ENCODE results near the gene DEPDC1B.
"Not testable (repeated sequence)": the region's sequence is repeated elsewhere in the genome, so short reads cannot be mapped to it uniquely, and the experiment has no call there.

Gene DEPDC1B

DNA sequence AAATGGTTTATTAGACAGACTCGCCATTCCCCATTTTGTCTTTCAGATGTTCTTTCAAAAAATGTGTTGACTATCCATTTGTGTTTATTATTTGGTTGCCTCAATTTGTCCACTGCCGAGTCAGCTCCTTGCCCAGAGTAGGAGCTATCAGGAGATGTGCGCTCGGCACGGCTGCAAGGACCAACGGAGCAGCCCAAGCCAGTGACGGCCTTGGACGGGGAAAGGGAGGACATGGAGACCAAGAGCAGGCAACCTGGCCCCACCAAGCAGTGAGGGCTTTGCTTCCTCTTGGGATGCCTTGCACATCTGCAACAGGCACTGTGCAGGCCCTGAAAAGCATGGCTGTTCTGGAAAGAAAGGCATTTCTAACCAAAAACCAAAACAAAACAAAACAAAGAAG lies 69.8 kb downstream of the DEPDC1B start (continued):
- TF ChIP-seq, protein P1, sequence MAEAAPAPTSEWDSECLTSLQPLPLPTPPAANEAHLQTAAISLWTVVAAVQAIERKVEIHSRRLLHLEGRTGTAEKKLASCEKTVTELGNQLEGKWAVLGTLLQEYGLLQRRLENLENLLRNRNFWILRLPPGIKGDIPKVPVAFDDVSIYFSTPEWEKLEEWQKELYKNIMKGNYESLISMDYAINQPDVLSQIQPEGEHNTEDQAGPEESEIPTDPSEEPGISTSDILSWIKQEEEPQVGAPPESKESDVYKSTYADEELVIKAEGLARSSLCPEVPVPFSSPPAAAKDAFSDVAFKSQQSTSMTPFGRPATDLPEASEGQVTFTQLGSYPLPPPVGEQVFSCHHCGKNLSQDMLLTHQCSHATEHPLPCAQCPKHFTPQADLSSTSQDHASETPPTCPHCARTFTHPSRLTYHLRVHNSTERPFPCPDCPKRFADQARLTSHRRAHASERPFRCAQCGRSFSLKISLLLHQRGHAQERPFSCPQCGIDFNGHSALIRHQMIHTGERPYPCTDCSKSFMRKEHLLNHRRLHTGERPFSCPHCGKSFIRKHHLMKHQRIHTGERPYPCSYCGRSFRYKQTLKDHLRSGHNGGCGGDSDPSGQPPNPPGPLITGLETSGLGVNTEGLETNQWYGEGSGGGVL (tag by site-specific recombination; IDR thresholded peaks at IDR 0.05), result no peak
- no peak for TF ChIP-seq ZNF302 (tag by site-specific recombination; IDR thresholded peaks at IDR 0.05; ENCODE audit: low read depth)

DNA sequence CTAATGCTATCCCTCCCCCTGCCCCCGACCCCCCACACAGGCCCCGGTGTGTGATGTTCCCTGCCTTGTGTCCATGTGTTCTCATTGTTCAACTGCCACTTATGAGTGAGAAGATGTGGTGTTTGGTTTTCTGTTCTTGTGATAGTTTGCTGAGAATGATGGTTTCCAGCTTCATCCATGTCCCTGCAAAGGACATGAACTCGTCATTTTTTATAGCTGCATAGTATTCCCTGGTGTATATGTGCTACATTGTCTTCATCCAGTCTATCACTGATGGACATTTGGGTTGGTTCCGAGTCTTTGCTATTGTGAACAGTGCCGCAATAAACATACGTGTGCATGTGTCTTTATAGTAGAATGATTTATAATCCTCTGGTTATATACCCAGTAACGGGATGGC lies 75.1 kb downstream of the DEPDC1B start:
- H3K27ac ChIP-seq (ENCODE audit: extremely low read depth, low read depth, low read length); POLR2A ChIA-PET; H3K4me3 ChIP-seq (ENCODE audit: low read depth, low read length); H3K4me1 ChIP-seq (ENCODE audit: control insufficient read depth, insufficient read depth, low read length); CTCF ChIA-PET; H3K9me3 ChIP-seq (ENCODE audit: control insufficient read depth, insufficient read depth, low read depth, low read length): not testable (repeated sequence)
- peak; percentile 61; the same call in 1 of the 2 replicates for TF ChIP-seq ZNF146 (tag by site-specific recombination; IDR thresholded peaks at IDR 0.05)
- H3K36me3 ChIP-seq (ENCODE audit: control insufficient read depth in 2 of 2, insufficient read depth in 1 of 2, low read length in 2 of 2), result peaks cover 5 to 10% of the 10 kb centered on the region in 2 experiments; a peak in 2 of 3 replicates

DNA sequence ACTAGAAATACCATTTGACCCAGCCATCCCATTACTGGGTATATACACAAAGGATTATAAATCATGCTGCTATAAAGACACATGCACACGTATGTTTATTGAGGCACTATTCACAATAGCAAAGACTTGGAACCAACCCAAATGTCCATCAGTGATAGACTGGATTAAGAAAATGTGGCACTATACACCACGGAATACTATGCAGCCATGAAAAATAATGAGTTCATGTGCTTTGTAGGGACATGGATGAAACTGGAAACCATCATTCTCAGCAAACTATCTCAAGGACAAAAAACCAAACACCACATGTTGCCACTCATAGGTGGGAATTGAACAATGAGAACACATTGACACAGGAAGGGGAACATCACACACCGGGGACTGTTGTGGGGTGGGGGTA lies 79.2 kb downstream of the DEPDC1B start:
- H3K4me1 ChIP-seq (ENCODE audit: control insufficient read depth, insufficient read depth, low read length); POLR2A ChIA-PET; H3K36me3 ChIP-seq (ENCODE audit: control insufficient read depth in 2 of 2, insufficient read depth in 1 of 2, low read length in 2 of 2); CTCF ChIA-PET; H3K9me3 ChIP-seq (ENCODE audit: control insufficient read depth, insufficient read depth, low read depth, low read length); H3K27ac ChIP-seq (ENCODE audit: extremely low read depth, low read depth, low read length); H3K4me3 ChIP-seq (ENCODE audit: low read depth, low read length): not testable (repeated sequence)
- peak; percentile 87 for TF ChIP-seq ZNF146 (tag by site-specific recombination; IDR thresholded peaks at IDR 0.05)

DNA sequence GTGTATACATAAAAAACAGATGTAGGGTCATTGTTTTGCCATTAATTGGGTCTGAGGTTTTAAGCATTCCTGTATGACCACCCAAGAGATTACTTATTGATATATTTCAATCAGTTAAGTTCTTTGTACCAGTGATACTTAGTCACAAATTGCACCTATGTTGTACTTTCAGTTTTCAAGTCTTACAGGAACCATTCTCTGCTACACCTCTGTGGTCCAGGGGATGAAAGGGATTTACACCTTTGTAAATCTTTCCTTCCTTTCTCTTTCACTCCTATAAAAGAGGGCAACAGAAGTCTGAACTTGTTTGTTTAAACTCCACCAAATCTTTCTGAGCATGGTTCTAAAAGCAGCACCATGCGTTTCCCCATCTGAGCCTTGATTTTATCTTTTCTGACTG lies 86.1 kb downstream of the DEPDC1B start:
- no peak for TF ChIP-seq ZNF623 (tag by site-specific recombination; IDR thresholded peaks at IDR 0.05)
- TF ChIP-seq ZNF530 (tag by site-specific recombination; IDR thresholded peaks at IDR 0.05; ENCODE audit: low read depth), result no peak
- TF ChIP-seq ZNF792 (tag by site-specific recombination; IDR thresholded peaks at IDR 0.05), result no peak
- TF ChIP-seq MYNN (tag by site-specific recombination; IDR thresholded peaks at IDR 0.05; ENCODE audit: borderline replicate concordance), result no peak
- TF ChIP-seq, protein P2, sequence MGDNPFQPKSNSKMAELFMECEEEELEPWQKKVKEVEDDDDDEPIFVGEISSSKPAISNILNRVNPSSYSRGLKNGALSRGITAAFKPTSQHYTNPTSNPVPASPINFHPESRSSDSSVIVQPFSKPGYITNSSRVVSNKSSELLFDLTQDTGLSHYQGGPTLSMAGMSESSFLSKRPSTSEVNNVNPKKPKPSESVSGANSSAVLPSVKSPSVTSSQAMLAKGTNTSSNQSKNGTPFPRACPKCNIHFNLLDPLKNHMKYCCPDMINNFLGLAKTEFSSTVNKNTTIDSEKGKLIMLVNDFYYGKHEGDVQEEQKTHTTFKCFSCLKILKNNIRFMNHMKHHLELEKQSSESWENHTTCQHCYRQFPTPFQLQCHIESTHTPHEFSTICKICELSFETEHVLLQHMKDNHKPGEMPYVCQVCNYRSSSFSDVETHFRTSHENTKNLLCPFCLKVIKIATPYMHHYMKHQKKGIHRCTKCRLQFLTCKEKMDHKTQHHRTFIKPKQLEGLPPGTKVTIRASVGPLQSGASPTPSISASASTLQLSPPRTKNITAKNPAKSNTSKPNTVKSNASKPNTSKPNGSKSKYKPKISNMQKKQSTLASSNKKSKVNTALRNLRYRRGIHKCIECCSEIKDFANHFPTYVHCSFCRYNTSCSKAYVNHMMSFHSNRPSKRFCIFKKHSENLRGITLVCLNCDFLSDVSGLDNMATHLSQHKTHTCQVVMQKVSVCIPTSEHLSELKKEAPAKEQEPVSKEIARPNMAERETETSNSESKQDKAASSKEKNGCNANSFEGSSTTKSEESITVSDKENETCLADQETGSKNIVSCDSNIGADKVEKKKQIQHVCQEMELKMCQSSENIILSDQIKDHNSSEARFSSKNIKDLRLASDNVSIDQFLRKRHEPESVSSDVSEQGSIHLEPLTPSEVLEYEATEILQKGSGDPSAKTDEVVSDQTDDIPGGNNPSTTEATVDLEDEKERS (tag by site-specific recombination; IDR thresholded peaks at IDR 0.05), result no peak
- no peak for TF ChIP-seq ZNF561 (tag by site-specific recombination; IDR thresholded peaks at IDR 0.05; ENCODE audit: borderline replicate concordance)
- no peak for TF ChIP-seq ZNF214 (tag by site-specific recombination; IDR thresholded peaks at IDR 0.05; ENCODE audit: borderline replicate concordance)
- TF ChIP-seq, protein P3, sequence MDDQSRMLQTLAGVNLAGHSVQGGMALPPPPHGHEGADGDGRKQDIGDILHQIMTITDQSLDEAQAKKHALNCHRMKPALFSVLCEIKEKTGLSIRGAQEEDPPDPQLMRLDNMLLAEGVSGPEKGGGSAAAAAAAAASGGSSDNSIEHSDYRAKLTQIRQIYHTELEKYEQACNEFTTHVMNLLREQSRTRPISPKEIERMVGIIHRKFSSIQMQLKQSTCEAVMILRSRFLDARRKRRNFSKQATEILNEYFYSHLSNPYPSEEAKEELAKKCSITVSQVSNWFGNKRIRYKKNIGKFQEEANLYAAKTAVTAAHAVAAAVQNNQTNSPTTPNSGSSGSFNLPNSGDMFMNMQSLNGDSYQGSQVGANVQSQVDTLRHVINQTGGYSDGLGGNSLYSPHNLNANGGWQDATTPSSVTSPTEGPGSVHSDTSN (CRISPR knock-in tag; IDR thresholded peaks at IDR 0.05), result no peak
- Histone ChIP-seq H3K36me3 (ENCODE audit: control insufficient read depth in 2 of 2, insufficient read depth in 1 of 2, low read length in 2 of 2) (no peaks in the 10 kb centered on the region; a peak in 1 of 3 replicates), H3K4me1 (ENCODE audit: control insufficient read depth, insufficient read depth, low read length) (no peaks in the 10 kb centered on the region), H3K4me3 (ENCODE audit: low read depth, low read length) (no peak overlapping the region), H3K9me3 (ENCODE audit: control insufficient read depth, insufficient read depth, low read depth, low read length) (no peaks in the 10 kb centered on the region), H3K27ac (ENCODE audit: extremely low read depth, low read depth, low read length) (no peak overlapping the region)
- CTCF ChIA-PET, result no interaction called here
- POLR2A ChIA-PET, result no interaction called here
